NCI-H2171 treated with DMSO at 0.1 percent for 48 hours (cell line): ENCODE measurements around the gene KLK15.
A peak's percentile ranks its signal among the peaks of the same experiment; 100 is the strongest.

ENCODE experiments used
- DNase-seq: peaks from one replicate; lab custom pipeline; 2025; lab: John Stamatoyannopoulos, UW

KLK15 gene

DNA sequence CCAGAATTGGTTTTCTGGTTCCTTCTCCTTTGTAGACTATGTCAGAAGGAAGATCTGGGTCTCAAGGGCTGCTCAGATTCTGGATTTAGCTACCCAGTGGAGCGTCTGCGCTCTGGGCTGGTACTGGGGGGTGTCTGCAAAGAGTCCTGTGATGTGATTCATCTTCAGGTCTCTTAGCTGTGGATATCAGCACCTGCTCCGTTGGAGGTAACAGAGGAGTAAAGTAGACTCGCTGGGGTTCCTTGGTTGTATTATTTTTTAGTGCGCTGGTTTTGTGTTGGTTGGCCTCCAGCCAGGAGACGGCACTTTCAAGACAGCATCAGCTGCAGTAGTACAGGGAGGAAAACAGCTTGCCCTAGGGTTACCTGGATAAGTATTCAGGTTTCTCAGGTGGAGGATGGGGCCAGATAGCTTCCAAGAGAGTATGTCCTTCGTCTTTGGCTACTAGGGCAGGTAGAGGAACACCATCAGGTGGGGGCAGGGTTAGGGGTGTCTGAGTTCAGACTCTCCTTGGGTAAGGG lies 10.4 kb upstream of the KLK15 start:
- peak; percentile 92 for DNase-seq

DNA sequence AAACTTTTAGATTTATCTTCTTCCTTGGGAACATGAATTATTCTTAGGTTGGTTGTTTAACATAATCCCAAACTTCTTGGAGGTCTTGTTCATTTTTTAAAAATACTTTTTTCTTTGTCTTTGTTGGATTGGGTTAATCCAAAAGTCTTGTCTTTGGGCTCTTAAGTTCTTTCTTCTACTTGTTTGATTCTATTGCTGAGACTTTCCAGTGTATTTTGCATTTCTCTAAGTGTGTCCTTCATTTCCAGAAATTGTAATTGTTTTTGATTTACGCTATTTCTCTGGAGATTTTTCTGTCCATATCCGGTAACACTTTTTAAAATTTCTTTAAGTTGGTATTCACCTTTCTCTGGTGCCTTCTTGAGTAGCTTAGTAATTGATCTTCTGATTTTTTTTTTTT lies 9.8 kb upstream of the KLK15 start:
- no peak for DNase-seq

DNA sequence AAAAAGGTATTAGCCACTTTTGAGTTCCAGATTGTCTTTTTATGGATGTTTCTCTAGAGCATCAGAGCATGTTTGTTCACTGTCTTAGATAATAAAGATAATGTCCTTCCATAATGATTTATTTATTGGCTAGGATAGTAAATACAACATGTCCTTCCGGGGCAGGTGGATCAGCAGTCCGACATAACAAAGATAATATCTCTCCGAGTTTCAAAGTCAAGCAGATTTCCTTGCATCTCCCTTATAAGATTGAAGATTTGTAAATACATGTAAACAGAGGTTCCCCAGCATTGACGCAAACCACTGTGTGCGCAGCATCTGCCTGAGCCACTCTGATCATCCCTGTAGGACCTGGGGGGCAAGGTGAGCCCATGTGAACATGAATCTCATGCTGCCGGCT lies 8.8 kb upstream of the KLK15 start:
- DNase-seq = no peak

DNA sequence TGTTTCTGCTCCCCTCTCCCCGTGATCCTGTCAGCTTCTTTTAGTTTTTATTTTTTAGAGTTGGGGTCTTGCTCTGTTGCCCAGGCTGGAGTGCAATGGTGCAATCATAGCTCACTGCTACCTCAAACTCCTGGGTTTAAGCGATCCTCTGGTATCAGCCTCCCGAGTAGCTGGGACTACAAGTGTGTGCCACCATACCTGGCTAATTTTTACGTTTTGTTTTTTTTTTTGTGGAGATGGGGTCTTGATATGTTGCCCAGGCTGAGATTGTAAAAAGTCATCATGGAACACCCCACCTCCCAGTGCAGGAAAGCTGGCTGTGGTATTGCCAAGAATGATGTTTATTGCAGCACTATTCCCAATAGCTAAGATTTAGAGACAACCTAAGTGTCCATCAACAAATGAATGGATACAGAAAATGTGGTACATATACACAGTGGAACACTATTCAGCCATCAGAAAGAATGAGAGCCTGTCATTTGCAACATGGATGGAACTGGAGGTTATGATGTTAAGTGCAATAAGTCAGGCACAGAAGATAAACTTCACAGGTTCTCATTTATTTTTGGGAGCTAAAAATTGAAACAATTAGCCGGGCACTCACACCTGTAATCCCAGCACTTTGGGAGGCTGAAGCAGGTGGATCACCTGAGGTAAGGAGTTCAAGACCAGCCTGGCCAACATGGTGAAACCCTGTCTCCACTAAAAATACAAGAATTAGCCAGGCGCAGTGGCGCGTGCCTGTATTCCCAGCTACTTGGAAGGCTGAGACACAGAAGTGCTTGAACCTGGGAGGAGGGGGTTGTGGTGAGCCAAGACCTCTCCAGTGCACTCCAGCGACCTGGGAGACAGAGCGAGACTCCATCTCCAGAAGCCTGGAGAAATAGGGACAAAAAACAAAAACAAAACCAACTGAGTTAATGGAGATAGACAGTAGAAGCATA lies 6.6 kb upstream of the KLK15 start:
- DNase-seq = no peak

DNA sequence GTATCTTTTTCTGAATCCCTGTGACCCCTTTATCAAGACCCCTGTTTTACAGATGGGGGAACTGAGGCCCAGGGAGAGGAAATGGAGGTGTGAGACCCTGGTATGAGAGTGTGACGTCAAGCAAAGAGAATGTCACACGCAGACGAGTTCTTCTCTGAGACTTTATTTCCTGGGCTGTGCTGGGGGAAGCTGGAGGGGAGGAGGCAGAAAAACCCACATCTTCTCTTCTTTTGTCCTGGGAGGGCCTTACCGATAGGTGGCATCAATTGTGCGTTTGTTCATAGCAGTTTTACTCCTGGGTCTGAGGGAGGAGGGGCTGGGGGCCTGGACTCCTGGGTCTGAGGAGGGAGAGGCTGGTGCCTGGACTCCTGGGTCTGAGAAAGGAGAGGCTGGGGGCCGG lies 4.9 kb upstream of the KLK15 start:
- no peak for DNase-seq

DNA sequence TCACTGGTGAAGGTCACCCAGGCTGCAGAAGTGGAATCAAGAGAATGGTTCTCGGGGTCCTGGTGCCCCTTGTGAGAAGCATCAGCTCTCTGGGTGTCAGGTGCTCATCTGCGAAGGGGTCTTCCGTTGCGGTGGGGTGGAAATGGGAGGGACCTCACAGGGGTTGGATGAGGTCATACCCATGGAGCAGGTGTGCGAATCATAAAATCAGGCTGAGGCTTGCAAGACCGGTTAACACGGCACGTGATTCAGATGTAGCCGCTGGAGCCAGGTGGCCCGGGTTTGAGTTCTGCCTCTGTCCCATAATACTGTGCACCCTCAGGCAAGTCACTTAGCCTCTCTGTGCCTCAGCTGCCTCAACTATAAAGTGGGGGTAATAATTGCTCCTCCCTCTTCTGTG lies 3.9 kb upstream of the KLK15 start:
- peak; percentile 94 for DNase-seq

DNA sequence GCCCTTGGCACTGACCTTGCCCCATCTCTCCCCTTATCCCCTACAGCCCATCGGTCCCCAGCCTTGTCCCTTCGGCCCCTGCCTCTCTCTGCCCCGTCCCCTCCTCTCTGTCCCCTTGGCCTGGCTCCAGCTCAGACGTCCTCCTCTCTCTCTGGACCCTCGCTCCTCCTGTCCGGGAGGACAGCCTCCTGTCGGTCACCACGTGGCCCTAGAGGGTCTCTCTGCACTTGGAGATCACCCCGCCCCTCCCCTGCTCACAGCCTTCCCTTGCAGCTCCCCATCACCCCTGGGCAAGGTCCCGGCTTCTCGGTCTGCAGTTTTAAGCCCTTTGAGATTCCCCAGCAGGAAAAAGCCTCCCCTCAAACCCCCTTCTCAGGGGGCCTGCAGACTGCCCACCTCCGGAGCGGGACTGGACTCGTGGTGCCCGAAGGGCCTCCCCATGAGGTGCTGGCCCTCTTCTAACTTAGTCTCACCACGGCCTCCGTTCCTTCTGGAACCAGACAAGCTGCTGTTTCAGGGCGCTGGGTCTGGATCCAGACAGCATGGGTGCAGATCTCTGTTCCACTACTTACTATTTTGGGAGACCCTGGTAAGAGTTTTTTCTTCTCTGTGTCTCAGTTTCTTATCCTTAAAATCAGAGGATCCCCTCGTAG lies 3.3 kb upstream of the KLK15 start:
- DNase-seq = peak; percentile 48

DNA sequence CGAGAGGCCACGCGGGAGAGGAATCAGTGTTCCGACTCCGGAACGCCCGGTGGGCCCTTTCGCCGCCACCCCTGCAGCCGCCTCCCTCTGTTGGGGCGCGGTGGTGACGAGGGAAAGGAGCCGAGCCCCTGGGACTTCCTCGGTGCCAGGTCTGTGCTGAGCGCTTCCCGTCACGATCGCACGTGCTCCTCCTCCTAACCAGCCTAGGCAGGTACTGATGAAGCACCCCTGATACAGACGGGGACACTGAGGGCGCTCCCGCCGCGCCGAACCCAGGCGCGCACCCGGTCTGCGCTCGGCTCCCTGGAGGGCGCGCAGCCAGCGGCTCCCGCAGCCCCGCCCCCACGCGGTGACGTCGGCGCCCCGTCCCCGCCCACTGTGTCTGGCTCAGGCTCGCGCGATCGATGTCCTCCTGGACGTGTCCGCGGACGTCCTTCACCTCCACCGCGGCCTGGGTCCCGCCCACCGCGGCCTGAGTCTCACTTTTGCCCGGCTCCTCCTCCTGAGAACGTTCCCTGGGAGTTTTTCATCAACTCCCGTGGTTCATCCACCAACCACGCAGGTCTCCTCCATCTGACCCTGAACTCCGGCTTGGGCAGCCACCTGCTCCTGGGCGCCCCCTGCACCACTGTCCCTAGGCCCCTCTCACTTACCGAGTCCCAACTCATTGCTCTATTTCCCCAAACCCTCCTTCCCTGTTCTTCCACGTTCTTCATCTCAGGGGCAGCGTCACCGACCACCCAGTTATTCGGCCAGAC lies 2.6 kb upstream of the KLK15 start:
- peak; percentile 86 for DNase-seq

DNA sequence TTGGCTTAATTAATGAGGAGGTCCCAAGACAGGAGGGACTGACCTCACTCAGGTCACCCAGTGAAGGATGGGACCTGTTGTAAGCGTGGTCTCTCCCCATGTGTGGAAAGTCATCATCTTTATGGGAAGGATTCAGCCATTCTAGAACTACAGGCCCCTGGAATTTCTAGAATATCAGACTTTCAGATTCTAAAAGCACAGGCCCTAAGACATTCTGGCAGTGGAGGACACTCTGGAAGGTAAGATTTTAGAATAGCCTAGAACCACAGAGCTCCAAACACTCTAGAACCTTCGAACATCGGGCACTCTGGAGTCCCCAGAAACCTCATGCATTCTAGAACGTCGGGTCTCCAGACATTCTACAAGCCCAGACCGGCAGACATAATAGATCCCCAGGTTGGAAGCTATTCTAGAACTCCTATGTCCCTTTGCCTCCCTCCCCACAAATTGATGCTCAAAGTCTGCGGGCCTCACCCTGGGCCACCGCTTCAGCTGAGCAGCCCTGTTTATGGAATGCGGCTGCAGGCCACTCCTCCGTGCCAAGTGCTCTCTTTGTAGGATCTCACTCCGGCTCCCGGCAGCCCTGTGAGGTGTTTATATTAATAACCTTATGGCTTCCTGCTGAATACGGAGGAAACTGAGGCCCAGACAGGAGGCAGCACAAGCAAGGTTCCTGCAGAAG lies 1.9 kb upstream of the KLK15 start:
- no peak for DNase-seq

DNA sequence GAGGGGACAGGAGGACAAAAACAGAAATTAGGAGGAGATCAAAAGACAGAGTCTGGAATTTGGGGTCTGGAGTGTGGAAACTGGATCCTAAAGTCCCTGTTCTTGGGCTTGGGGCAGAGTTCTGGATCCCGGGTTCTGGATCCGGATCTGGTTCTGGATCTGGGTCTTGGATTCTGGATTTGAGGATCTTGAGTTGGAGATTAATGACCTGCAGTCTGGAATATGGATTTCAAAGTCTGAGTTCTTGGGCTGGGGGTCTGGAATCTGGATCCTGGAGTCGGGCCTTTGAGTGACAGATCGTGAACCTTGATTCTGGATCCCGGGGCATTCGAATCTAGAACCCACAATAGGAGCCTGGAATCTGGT lies 411 bp upstream of the KLK15 start:
- DNase-seq = no peak

DNA sequence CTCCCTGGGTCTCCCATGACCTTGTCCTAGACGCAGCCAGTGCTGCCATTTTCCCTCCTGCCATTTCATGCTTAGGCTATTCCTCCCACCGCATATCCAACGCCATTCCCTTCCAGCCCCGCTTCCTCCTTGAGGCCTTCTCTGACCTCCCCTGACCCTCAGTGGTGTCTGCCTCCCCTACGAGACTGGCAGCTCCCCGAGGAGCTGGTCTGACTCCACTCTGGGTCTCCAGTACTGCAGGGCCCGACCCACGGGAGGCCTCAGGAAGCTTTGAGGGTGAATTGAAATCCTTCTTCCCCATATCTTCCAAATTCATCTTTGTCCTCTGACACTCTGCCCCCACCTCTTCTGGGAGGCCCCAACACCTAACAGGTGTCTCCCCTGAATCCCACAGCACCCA lies 708 bp downstream of the KLK15 start:
- no peak for DNase-seq

DNA sequence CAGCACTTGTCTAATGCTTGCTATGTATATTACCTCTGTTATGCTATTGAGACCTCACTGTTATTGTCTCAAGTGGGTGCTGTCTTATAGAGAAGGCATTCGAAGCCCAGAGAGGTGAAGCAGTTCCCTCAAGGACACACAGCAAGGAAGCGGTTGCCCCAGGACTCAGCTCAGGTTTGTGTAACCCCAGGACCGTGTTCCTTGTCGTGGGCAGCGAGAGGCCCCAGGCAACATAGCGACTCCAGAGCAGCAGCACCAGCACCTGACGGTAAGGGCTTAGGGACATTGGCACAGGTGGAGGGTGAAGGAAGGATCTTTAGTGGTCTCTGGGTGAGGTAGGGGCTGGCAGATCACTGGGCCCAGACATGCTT lies 2.4 kb downstream of the KLK15 start:
- no peak for DNase-seq

DNA sequence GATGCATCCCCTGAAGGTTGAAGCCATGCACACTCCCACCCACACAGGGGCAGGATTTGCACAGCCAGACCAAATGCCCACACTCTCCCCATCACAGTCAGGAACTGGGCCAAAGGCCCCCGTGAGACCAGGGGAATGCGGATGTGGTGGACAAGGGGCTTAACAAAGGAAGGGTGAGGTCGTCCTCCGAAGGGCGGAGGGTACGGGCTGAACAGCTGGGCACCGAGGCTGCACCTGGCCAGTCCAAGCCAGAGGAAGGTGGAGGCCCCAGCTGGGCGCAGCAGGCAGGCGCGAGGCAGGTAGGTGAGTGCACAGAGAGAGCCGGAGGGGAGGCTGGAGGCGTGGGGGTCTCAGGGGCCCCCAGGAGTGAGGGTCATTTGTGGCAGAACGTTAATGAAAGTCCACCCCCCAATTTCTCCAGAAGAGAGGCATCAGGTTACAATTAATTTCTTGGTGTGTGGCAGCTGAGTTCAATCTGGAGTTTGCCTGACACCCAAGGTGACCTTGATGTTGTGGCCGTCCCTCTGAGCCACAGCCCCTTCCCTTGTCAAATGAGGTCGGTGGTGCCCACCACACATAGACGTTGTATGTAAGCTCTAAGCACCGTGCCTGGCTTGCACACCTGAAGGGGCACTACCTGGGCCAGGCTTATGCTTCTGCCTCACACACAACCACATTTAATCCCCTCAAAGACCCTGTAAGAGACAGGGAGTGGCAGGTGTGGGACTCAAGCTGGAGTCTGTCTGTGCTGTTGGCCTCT lies 2.9 kb downstream of the KLK15 start:
- DNase-seq = no peak

DNA sequence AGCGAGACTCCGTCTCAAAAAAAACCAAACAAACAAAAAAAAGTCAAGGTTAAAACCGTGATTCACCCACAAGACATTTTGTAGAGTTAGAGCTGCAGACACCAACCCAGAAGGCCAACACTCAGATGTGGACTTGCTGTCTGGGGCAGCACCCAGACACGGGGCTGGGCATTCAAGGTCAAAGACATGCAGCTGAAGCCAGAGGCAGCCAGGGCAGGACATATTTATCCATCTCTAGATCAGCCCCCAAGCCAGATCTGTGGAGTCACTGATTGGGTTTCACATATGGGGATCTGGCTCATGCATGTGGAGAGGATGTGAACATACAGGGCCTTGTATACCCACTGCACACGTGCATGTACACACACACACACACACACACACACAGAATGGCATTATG lies 3.6 kb downstream of the KLK15 start:
- DNase-seq = no peak

DNA sequence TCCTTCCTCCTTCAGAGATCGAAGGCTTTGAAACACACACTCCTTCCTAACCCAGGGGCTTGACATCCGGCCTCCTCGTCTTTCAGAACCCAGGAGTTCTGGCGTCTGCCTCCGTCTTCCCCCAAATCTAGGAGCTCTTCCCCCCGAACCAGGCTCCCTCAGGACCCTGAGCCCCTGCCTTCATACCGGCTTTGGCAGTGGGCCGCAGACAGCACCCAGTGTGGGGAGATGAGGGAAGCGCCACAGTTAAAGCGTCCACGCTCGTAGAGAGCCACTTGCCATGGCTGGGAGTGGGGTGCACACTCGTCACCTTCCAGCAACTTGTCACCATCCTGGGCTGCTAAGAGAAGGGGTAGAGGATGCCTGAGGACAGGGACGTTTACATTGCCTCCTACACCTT lies 5.9 kb downstream of the KLK15 start:
- no peak for DNase-seq

DNA sequence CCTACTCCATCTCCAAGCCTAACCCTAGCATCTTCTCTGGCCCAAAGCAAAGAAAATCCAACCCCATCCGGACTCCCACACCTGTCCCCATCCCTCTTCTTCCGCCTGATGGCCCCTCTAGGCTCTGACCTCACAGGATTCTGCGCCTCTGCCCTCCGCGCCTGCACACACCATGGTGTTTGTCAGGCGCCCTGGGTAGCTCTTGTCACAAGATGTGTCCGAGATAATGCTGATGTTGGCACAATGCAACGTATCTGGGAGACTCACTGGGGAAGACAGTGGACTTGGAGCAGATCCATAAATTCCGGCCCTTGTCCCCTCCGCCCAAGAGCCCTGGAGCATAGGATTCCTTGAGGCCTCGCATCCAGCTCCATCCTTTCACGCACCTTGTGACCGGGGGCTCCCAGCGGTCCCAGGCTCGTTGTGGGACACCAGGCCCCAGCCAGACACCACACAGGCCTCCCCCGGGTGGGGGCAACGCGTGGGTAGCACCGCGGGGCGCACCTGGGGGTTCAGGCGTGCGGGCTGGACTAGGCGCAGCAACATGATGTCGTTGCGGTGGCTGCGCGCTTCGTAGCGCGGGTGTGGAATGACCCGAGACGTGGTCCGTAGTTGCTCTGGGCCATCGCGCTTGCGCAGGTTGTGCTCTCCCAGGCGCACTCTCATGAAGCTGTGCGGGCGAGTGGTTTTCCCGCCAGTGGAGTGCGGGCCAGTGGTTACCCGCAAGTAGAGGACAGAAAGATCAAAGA lies 6.7 kb downstream of the KLK15 start:
- DNase-seq = no peak

DNA sequence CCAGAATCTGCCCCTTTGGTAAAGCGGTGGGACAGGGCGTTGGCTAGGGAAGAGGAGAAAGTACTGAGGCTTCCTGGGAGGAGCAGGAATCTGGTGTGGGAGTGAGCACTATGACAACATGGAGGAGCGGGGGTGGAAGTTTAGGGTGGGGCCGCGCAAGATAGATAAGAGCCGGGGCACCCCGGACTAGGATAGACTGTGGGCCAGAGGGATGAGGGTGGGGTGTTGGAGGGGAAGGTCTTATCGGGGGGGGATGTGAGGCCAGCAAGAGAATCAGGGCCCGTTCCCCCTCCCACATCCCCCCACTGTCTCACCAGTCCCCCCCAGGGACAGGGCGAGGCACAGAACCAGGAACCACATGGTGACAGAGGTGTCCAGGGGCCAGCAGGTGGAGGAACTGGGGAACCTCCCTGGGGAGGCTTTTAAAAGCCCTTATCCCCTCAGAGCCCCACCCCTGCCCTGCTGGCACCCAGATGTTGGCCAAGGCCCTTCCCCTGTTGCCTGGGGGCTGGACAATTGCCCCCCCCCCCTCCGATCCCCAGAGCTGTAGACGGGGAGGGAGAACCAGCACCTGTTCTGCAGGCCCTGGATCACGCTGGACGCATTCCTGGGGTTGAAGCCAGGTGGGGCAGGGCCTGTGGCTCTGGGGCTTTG lies 9.9 kb downstream of the KLK15 start, which contains the start of gene KLK1:
Gene KLK1 (minus strand): TSS at position 399 of the 654 bp plus-strand sequence. CDS start 39 bp downstream, at position 360.
- DNase-seq = no peak

DNA sequence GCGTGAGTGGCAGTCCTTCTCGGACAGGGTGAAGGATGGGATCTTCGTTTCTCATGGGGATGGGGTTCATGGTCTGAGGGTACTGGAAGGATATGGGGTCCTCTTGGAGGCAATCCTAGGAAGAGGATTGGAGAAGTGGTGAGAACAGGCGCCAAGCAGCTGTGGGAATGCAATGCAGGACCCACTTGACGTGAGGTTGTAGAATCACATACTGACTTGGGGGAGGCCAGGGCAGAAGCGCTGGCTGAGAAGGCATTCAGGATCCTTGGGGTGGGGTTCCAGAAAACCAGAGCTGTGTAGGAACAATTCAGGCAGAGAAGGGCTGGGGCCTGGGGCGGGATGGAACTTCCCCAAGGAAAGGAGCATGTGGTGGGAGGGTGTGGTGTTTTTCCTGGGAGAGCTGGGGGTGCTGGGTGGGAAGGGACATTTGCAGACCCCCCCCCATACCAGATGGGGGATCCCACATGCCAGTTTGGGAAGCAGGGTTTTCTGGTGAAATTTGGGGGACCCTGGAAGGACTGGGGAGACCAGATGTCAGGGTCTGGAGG lies 10.6 kb downstream of the KLK15 start:
- DNase-seq = no peak

DNA sequence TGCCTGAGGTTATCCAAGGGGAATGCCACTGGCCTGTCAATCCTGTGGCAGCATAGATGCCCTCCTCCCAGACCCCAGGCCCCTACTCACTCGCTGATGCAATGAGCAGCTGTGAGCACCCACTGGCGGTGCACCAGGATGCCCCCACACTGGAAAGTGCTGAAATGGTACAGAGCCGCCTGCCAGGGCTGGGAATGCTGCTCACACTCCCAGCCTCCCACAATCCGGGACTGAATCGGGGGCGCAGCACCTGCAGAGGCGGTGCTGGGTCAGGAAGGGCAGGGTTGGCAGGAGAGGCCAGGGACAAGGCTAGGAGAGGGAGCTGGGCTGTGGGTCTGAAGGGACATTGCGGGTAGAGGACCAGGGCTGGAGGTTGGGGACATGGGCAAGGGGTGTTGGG lies 11.8 kb downstream of the KLK15 start:
- no peak for DNase-seq

DNA sequence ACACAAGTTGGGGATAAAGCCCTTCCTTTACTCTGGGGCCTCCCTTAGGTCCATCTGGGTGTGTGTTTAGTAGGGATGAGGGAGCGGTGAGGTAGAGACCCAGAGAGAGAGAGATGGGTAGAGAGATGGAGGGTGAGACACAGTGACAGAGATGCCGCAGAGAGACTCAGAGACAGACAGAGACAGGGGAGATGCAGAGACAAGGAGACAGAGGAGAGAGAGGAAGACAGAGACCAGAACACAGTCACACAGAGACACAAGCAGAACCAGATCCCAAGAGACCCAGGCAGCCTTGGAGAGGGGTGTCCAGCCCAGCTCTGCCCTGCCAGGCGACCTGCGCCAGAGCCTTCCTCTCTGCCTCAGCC lies 12.1 kb downstream of the KLK15 start:
- DNase-seq = no peak
